K562 (cell line): ENCODE measurements around the gene DYNC1I1. TPM values are rescaled to one million over a fixed set of nuclear protein-coding genes. Genes with fewer than 3 reads are reported as not detected.

Source experiments
- ATAC-seq: fragments of 200-7000 bp; cut with Tn5 transposase; 3 replicates; pipeline ENCODE4 v1.9.1; 2020; ENCODE audit warnings: moderate library complexity
- BruUV-seq: library from RNA; stranded (reverse); fragments of 400-500 nt; replicated peaks from 2 replicates; lab custom pipeline; 2021; lab: Mats Ljungman, UMichigan
- CTCF ChIA-PET: fragments of 300-600 bp; formaldehyde crosslinking; extraction: SDS; loops from one replicate; lab custom pipeline; 2021; ENCODE audit warnings: low intra/inter-chr PET ratio; lab: Yijun Ruan, JAX
- POLR2A ChIA-PET: fragments of 300-600, 350-650 bp; sonication (Branson Sonifier 250); formaldehyde crosslinking; extraction: SDS; loops from one replicate; lab custom pipeline; 2021; ENCODE audit warnings: antibody characterized with exemption, inconsistent platforms; lab: Yijun Ruan, JAX
- DNase-seq, 4 experiments: peaks; one replicate each; pipeline versions ENCODE4 v3.0.0 to v3.0.0-alpha.2; 2011 to 2018; ENCODE audit warnings: low spot score in 3 of 4, mixed read lengths in 3 of 4; ENCODE audit errors: extremely low read depth in 1 of 4
- FAIRE-seq: peaks from 2 replicates; lab custom pipeline; 2011; peaks lifted over from hg19 to GRCh38; lab: Jason Lieb, UNC
- H2AFZ ChIP-seq: 2 replicates; pipeline ENCODE4 v1.6.0; 2011; ENCODE audit warnings: low read depth, low read length, control low read depth, inconsistent platforms
- H3K27ac ChIP-seq: fragments of 200-600 bp; 3 replicates; pipeline ENCODE4 v1.8.0; 2011; ENCODE audit warnings: low read depth, mild to moderate bottlenecking, control low read depth, inconsistent platforms, low read length, moderate library complexity, mixed read lengths; ENCODE audit errors: extremely low read depth
- H3K27me3 ChIP-seq, 2 experiments: fragments of 300-600 bp in 1 of 2; 2 replicates in 1 of 2; 3 replicates in 1 of 2; pipeline versions ENCODE4 v1.6.0 to v1.8.0; 2011; ENCODE audit warnings: inconsistent platforms in 2 of 2, low read length in 2 of 2, mild to moderate bottlenecking in 1 of 2, mixed read lengths in 1 of 2, moderate library complexity in 1 of 2; ENCODE audit not compliant: control insufficient read depth in 2 of 2, insufficient read depth in 2 of 2
- H3K36me3 ChIP-seq: fragments of 300-600 bp; 3 replicates; pipeline ENCODE4 v1.8.0; 2011; ENCODE audit warnings: mild to moderate bottlenecking, low read length, inconsistent platforms; ENCODE audit not compliant: control insufficient read depth, insufficient read depth
- H3K4me1 ChIP-seq, 2 experiments: fragments of 200-600 bp in 1 of 2; replicated peaks in 1 of 2; 2 replicates in 1 of 2; 3 replicates in 1 of 2; pipeline versions ENCODE4 v1.5.1 to v1.8.0; 2011; ENCODE audit warnings: inconsistent platforms in 2 of 2, low read length in 2 of 2, mild to moderate bottlenecking in 1 of 2, mixed read lengths in 1 of 2, moderate library complexity in 1 of 2; ENCODE audit not compliant: control insufficient read depth in 2 of 2, insufficient read depth in 2 of 2
- H3K4me2 ChIP-seq: 2 replicates; pipeline ENCODE4 v1.6.1; 2011; ENCODE audit warnings: low read length, control low read depth, inconsistent platforms, mixed read lengths; ENCODE audit not compliant: insufficient read depth
- H3K4me3 ChIP-seq: fragments of 200-600 bp; sonication (generic), shearing (Covaris generic); 2 replicates; pipeline ENCODE4 v1.5.1; 2016; ENCODE audit warnings: control low read depth, inconsistent platforms
- H3K79me2 ChIP-seq: fragments of 200-600 bp; 3 replicates; pipeline ENCODE4 v1.8.0; 2011; ENCODE audit warnings: low read length, inconsistent platforms; ENCODE audit not compliant: control insufficient read depth, insufficient read depth
- H3K9ac ChIP-seq, 2 experiments: 2 replicates each; pipeline versions ENCODE4 v1.6.0 to v1.6.1; 2011; ENCODE audit warnings: low read depth in 2 of 2, low read length in 2 of 2, control low read depth in 1 of 2, inconsistent platforms in 1 of 2, mild to moderate bottlenecking in 1 of 2, mixed read lengths in 1 of 2; ENCODE audit not compliant: insufficient read depth in 1 of 2
- H3K9me1 ChIP-seq: one replicate; pipeline ENCODE4 v1.6.0; 2011; ENCODE audit warnings: inconsistent platforms, mild to moderate bottlenecking, low read length, moderate library complexity; ENCODE audit not compliant: control insufficient read depth, insufficient read depth
- H3K9me3 ChIP-seq: replicated peaks from 2 replicates; pipeline ENCODE4 v1.5.1; 2011; ENCODE audit warnings: low read depth, low read length, inconsistent platforms; ENCODE audit not compliant: control insufficient read depth, insufficient read depth
- H4K20me1 ChIP-seq: replicated peaks from 2 replicates; pipeline ENCODE4 v1.6.1; 2011; ENCODE audit warnings: low read length, inconsistent platforms, mixed read lengths; ENCODE audit not compliant: control insufficient read depth, insufficient read depth
- IRF2 ChIP-seq: sonication (generic); formaldehyde crosslinking; IDR thresholded peaks from 2 replicates; pipeline ENCODE4 v1.8.1; 2022; ENCODE audit warnings: mild to moderate bottlenecking, missing genetic modification reagents
- SOX6 ChIP-seq: fragments of 450-650 bp; IDR thresholded peaks from 2 replicates; pipeline ENCODE4 v1.6.1; 2014; ENCODE audit warnings: mild to moderate bottlenecking
- ZNF668 ChIP-seq: fragments of 250-450 bp; sonication (Bioruptor Pico); IDR thresholded peaks from 2 replicates; pipeline ENCODE4 v1.8.0; 2022; ENCODE audit warnings: mild to moderate bottlenecking, inconsistent platforms
- WGBS: fragments of 100-300 bp; shearing (Covaris generic); methylation state at CpG from one replicate; pipeline ENCODE4 v1.1.6; 2016; ENCODE audit warnings: low coverage, mixed read lengths; ENCODE audit not compliant: insufficient coverage; ENCODE audit errors: missing lambda C conversion rate; 5-methylcytosine and 5-hydroxymethylcytosine counted together
- in situ Hi-C: fragments of 300-500 bp; cut with MboI; formaldehyde crosslinking; loops from 4 replicates; pipeline ENCODE4 v1.15.0; 2018; ENCODE audit warnings: inconsistent platforms, mixed read lengths
- intact Hi-C: fragments of 100-400 bp; cut with micrococcal nuclease; formaldehyde crosslinking; loops from 2 replicates; pipeline ENCODE4 v1.14.2; 2022
- polyA plus RNA-seq, 8 experiments: library from polyadenylated mRNA; depleted of rRNA in 4 of 8; stranded (reverse) in 5 of 8; unstranded in 3 of 8; fragments of >200 nt; fragmentation: Nextera tagmentation in 2 of 8; fragmentation: Illumina TruSeq in 1 of 8; extraction: Ambion mirVana in 2 of 8; extraction: Trizol in 1 of 8; gene quantifications; 2 replicates each; pipeline versions ENCODE4 v1.2.1 to v1.2.3, GENCODE V29; 2011 to 2014; ENCODE audit warnings: inconsistent platforms in 1 of 8, missing spikeins in 1 of 8
- total RNA-seq, 7 experiments: library from RNA; depleted of rRNA in 6 of 7; stranded (reverse); fragments of >200 nt in 6 of 7; fragmentation: Illumina TruSeq in 2 of 7; extraction: Trizol in 2 of 7; gene quantifications; 2 replicates each; pipeline versions ENCODE4 v1.2.1 to v1.2.3, GENCODE V29; 2011 to 2021; ENCODE audit warnings: low replicate concordance in 1 of 7
- TF ChIP-seq, protein P1 (sequence below), 2 experiments: fragments of 450-650 bp in 1 of 2; sonication (generic) in 1 of 2; formaldehyde crosslinking in 1 of 2; IDR thresholded peaks; 2 replicates each; pipeline versions ENCODE4 v1.7.1 to v1.9.0; 2016 to 2022; ENCODE audit warnings: inconsistent platforms in 1 of 2, mild to moderate bottlenecking in 1 of 2, missing genetic modification reagents in 1 of 2

The DYNC1I1 gene
- total and polyA plus RNA-seq, 9 of the 15 experiments (the other 6 are each of a cell fraction or from before 2014, with no cell fraction given) = 0.22 to 1.5 (median 0.44) TPM

DNA sequence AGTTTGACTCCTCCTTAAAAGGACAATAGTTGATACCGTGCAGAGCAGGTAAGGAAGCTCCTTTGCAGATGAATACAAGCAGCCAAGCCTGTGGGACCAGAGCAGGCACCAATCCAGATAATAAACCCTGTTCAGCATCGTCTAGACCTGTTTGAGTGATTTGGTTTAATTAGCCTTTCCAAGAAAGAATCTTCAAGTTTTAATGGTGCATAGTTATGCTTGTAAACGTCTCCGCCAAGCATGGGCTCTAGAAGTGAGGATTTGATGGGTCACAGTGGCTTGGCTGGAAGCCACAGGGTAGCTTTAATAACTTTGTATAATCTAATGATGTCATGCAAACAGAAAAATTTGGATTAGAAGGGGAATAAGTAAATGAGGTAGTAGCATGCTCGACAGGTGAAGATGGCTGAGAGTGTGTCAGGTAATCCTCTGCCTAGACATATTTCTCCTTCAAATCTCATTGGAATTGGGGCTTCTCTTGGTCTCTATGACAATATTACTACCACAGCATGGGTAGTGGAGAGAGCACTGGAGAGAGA lies 188.4 kb downstream of the DYNC1I1 start:
- Histone ChIP-seq H3K9me1 (no peaks in the 10 kb centered on the region), H3K9me3 (no peaks in the 10 kb centered on the region), H3K4me2 (no peak overlapping the region), H2AFZ (no peak overlapping the region), H3K27me3 (no peaks in the 10 kb centered on the region), H3K27ac (no peak overlapping the region), H3K79me2 (no peaks in the 10 kb centered on the region), H3K9ac (no peak overlapping the region), H4K20me1 (no peaks in the 10 kb centered on the region), H3K36me3 (no peaks in the 10 kb centered on the region), H3K4me3 (no peak overlapping the region), H3K4me1 (no peaks in the 10 kb centered on the region)
- ChIA-PET CTCF (no interaction called here), POLR2A (no interaction called here)
- BruUV-seq = no TSS peak
- no peak for DNase-seq
- no peak for TF ChIP-seq SOX6
- TF ChIP-seq ZNF668 (CRISPR knock-in tag) = no peak
- no peak for TF ChIP-seq IRF2
- TF ChIP-seq, protein P1, sequence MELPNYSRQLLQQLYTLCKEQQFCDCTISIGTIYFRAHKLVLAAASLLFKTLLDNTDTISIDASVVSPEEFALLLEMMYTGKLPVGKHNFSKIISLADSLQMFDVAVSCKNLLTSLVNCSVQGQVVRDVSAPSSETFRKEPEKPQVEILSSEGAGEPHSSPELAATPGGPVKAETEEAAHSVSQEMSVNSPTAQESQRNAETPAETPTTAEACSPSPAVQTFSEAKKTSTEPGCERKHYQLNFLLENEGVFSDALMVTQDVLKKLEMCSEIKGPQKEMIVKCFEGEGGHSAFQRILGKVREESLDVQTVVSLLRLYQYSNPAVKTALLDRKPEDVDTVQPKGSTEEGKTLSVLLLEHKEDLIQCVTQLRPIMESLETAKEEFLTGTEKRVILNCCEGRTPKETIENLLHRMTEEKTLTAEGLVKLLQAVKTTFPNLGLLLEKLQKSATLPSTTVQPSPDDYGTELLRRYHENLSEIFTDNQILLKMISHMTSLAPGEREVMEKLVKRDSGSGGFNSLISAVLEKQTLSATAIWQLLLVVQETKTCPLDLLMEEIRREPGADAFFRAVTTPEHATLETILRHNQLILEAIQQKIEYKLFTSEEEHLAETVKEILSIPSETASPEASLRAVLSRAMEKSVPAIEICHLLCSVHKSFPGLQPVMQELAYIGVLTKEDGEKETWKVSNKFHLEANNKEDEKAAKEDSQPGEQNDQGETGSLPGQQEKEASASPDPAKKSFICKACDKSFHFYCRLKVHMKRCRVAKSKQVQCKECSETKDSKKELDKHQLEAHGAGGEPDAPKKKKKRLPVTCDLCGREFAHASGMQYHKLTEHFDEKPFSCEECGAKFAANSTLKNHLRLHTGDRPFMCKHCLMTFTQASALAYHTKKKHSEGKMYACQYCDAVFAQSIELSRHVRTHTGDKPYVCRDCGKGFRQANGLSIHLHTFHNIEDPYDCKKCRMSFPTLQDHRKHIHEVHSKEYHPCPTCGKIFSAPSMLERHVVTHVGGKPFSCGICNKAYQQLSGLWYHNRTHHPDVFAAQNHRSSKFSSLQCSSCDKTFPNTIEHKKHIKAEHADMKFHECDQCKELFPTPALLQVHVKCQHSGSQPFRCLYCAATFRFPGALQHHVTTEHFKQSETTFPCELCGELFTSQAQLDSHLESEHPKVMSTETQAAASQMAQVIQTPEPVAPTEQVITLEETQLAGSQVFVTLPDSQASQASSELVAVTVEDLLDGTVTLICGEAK (IDR thresholded peaks at IDR 0.05) = no peak
- TF ChIP-seq, protein P1 (CRISPR knock-in tag; IDR thresholded peaks at IDR 0.05) = no peak
- in situ Hi-C loops = no loop called here
- intact Hi-C loops = no loop called here
- ATAC-seq = no peak
- FAIRE-seq = no peak
- 0% methylated on average over 5 of the region's 5 CpGs for WGBS
